22Rv1 (cell line): ENCODE data around the gene TICAM2.

Experiments used
- CTCF ChIP-seq: fragments of 450-650 bp; IDR thresholded peaks from 2 replicates; pipeline ENCODE4 v1.5.1; 2017; ENCODE audit warnings: mild to moderate bottlenecking
- ZFX ChIP-seq: fragments of 450-650 bp; IDR thresholded peaks from 2 replicates; pipeline ENCODE4 v1.6.1; 2017; ENCODE audit warnings: antibody characterized with exemption, borderline replicate concordance

- TF ChIP-seq CTCF, result no peak
- no peak for TF ChIP-seq ZFX
These were observed 58.2 kb downstream of the TICAM2 start for GRCh38 chr5:115544043-115544435.
